Measurements from ENCODE around the gene GSTO1. TPM values are rescaled to one million over a fixed set of nuclear protein-coding genes. Genes with fewer than 3 reads are reported as not detected.

GSTO1 gene
- total RNA-seq, 4 donors from 2014 or later, result 46.4 to 82.3 (median 69.9) TPM

DNA sequence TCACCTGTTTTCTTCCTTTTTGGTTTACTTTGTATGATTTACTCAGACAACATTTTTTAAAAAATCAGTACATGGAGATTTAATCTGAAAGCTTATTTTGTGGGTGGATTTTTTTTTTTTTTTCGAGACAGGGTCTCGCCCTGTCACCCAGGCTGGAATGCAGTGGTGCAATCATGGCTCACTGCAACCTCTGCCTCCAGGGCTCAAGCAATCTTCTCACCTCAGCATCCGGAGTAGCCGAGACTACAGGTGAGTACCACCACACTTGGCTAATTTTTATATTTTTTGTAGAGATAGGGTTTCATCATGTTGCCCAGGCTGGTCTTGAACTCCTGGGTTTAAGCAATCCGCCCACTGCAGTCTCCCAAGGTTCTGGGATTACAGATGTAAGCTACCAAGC, 2.5 kb downstream of the GSTO1 start:
- WGBS, 2 donors, result 76 to 79% methylated on average over 5 of the region's 5 CpGs
- intact Hi-C loops (cut with DNase I; ENCODE audit: low total_unique reads), result no loop called here
- H3K4me3 ChIP-seq (ENCODE audit: low read depth, poor library complexity, severe bottlenecking), result no peak overlapping the region
- no peak for DNase-seq (ENCODE audit: low spot score in 2 of 2)
- no peak for TF ChIP-seq POLR2A (IDR thresholded peaks at IDR 0.05)
- TF ChIP-seq, protein P1, sequence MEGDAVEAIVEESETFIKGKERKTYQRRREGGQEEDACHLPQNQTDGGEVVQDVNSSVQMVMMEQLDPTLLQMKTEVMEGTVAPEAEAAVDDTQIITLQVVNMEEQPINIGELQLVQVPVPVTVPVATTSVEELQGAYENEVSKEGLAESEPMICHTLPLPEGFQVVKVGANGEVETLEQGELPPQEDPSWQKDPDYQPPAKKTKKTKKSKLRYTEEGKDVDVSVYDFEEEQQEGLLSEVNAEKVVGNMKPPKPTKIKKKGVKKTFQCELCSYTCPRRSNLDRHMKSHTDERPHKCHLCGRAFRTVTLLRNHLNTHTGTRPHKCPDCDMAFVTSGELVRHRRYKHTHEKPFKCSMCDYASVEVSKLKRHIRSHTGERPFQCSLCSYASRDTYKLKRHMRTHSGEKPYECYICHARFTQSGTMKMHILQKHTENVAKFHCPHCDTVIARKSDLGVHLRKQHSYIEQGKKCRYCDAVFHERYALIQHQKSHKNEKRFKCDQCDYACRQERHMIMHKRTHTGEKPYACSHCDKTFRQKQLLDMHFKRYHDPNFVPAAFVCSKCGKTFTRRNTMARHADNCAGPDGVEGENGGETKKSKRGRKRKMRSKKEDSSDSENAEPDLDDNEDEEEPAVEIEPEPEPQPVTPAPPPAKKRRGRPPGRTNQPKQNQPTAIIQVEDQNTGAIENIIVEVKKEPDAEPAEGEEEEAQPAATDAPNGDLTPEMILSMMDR (IDR thresholded peaks at IDR 0.05), result no peak

- intact Hi-C loops (cut with DNase I; ENCODE audit: low total_unique reads), result no loop called here
- TF ChIP-seq, protein P1 (IDR thresholded peaks at IDR 0.05), result no peak
- no peak for TF ChIP-seq POLR2A (IDR thresholded peaks at IDR 0.05)
- DNase-seq (ENCODE audit: low spot score in 2 of 2), result no peak
- WGBS, 2 donors, result 76 to 88% methylated on average over 3 of the region's 3 CpGs
- H3K4me3 ChIP-seq (ENCODE audit: low read depth, poor library complexity, severe bottlenecking), result no peak overlapping the region
These were observed 3.5 kb downstream of the GSTO1 start for GRCh38 chr10:104258209-104258608.

DNA sequence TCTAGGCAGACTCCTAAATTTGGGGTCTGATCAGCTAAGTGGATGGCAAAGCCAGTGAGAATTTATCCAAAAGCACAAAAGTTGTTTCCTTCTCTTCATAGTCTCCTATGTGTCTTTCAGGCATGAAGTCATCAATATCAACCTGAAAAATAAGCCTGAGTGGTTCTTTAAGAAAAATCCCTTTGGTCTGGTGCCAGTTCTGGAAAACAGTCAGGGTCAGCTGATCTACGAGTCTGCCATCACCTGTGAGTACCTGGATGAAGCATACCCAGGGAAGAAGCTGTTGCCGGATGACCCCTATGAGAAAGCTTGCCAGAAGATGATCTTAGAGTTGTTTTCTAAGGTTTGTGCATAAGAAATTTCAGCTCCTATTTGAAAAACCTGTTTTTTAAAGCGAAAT, 4.8 kb downstream of the GSTO1 start:
- whole genome bisulfite sequencing, 2 donors, result 57 to 60% methylated on average over 3 of the region's 3 CpGs
- intact Hi-C loops (cut with DNase I; ENCODE audit: low total_unique reads), result no loop called here
- TF ChIP-seq, protein P1 (IDR thresholded peaks at IDR 0.05), result no peak
- TF ChIP-seq POLR2A (IDR thresholded peaks at IDR 0.05), result no peak
- H3K4me3 ChIP-seq (ENCODE audit: low read depth, poor library complexity, severe bottlenecking), result no peak overlapping the region
- DNase-seq (ENCODE audit: low spot score in 2 of 2), result no peak

DNA sequence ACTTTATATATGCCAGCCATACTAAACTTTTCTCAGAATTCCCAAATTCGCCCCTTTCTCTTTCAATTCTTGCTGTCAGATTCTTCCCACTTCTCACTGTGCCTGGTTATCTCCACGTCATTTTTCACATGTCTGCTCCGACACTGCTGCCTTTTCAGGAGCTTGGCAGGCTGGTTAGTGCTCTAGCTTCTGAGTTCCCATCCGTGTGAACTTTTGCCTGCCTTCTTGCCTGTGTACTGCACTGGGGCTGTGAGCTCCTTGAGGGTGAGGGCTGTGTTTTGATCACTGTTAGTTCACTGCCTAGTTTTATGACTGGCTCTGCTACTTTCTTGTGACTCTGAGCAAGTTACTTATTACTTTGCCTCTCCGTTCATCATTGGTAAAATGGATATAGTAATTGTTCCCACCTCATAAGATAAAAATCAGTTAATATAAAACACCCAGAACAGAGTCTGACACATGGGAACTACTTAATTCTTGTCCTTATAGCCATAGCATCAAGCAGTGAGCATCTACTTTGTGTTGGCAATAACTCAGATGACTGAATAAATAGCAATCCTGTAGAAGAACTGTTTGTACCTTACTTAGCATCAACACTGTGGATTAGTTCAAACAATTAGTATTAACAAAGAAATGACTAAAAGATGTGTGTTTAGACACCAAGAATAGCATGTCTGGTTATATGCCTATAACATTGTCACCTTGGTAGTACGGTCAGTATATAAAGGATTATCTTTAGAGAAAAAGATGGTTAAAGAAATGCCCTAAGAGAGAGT, 5.5 kb downstream of the GSTO1 start:
- no peak overlapping the region for H3K4me3 ChIP-seq (ENCODE audit: low read depth, poor library complexity, severe bottlenecking)
- no peak for DNase-seq (ENCODE audit: low spot score in 2 of 2)
- intact Hi-C loops (cut with DNase I; ENCODE audit: low total_unique reads), result no loop called here

GRCh38 chr10:104260775-104261115, 6.1 kb downstream of the GSTO1 start:
- DNase-seq (ENCODE audit: low spot score in 2 of 2), result no peak
- intact Hi-C loops (cut with DNase I; ENCODE audit: low total_unique reads), result no loop called here
- WGBS, 2 donors, result 21 to 27% methylated on average over 3 of the region's 3 CpGs
- no peak overlapping the region for H3K4me3 ChIP-seq (ENCODE audit: low read depth, poor library complexity, severe bottlenecking)
- no peak for TF ChIP-seq POLR2A (IDR thresholded peaks at IDR 0.05)
- TF ChIP-seq, protein P1 (IDR thresholded peaks at IDR 0.05), result no peak

More for the DNA sequence above, 5.5 kb downstream of the GSTO1 start:
- TF ChIP-seq POLR2A (IDR thresholded peaks at IDR 0.05), result no peak
- TF ChIP-seq, protein P1 (IDR thresholded peaks at IDR 0.05), result no peak
- 59 to 66% methylated on average over 6 of the region's 6 CpGs for WGBS, 2 donors

- DNase-seq (ENCODE audit: low spot score in 2 of 2), result no peak
- intact Hi-C loops (cut with DNase I; ENCODE audit: low total_unique reads), result no loop called here
- no peak for TF ChIP-seq POLR2A (IDR thresholded peaks at IDR 0.05)
- TF ChIP-seq, protein P1 (IDR thresholded peaks at IDR 0.05), result no peak
- 77 to 78% methylated on average over 5 of the region's 5 CpGs for WGBS, 2 donors
- no peak overlapping the region for H3K4me3 ChIP-seq (ENCODE audit: low read depth, poor library complexity, severe bottlenecking)
These were observed 7.4 kb downstream of the GSTO1 start for GRCh38 chr10:104262055-104262454.
